NCI-H1417 treated with DMSO at 0.1 percent for 48 hours (cell line): ENCODE results near the gene CCDC201.
"Not testable (repeated sequence)": the region's sequence is repeated elsewhere in the genome, so short reads cannot be mapped to it uniquely, and the experiment has no call there.

Experiments used
- DNase-seq: peaks from one replicate; lab custom pipeline; 2025; lab: John Stamatoyannopoulos, UW

The CCDC201 gene

GRCh38 chr7:45817016-45817415, 55.9 kb downstream of the CCDC201 start:
- not testable (repeated sequence) for DNase-seq

- not testable (repeated sequence) for DNase-seq
Observed at GRCh38 chr7:45814216-45815118, 58.4 kb downstream of the CCDC201 start.

GRCh38 chr7:45813771-45814170, 59.1 kb downstream of the CCDC201 start:
- not testable (repeated sequence) for DNase-seq

- no peak for DNase-seq
Observed at GRCh38 chr7:45812946-45813345, 59.9 kb downstream of the CCDC201 start.

- not testable (repeated sequence) for DNase-seq
Observed at GRCh38 chr7:45811652-45812234, 61.1 kb downstream of the CCDC201 start.

- not testable (repeated sequence) for DNase-seq
Observed at GRCh38 chr7:45810451-45811005, 62.4 kb downstream of the CCDC201 start.
